ENCODE results near the gene SPAG17. TPM values are rescaled to one million over a fixed set of nuclear protein-coding genes. Genes with fewer than 3 reads are reported as not detected.
A peak's percentile ranks its signal among the peaks of the same experiment; 100 is the strongest.

The SPAG17 gene
- total RNA-seq, 1 donor: 0.09 TPM

GRCh38 chr1:118104951-118105350, 80.1 kb downstream of the SPAG17 start:
- no peak overlapping the region for H3K4me3 ChIP-seq (ENCODE audit: low read depth, low read length)
- TF ChIP-seq CTCF (IDR thresholded peaks at IDR 0.05; ENCODE audit: insufficient read depth, low read length): no peak
- no peak for DNase-seq (ENCODE audit: low read depth)

- H3K4me3 ChIP-seq (ENCODE audit: low read depth, low read length): no peak overlapping the region
- no peak for DNase-seq (ENCODE audit: low read depth)
- TF ChIP-seq CTCF (IDR thresholded peaks at IDR 0.05; ENCODE audit: insufficient read depth, low read length): no peak
These were observed 82.6 kb downstream of the SPAG17 start for GRCh38 chr1:118102445-118102844.

- DNase-seq (ENCODE audit: low read depth): no peak
- no peak for TF ChIP-seq CTCF (IDR thresholded peaks at IDR 0.05; ENCODE audit: insufficient read depth, low read length)
- no peak overlapping the region for H3K4me3 ChIP-seq (ENCODE audit: low read depth, low read length)
These were observed 83.0 kb downstream of the SPAG17 start for GRCh38 chr1:118101999-118102398.

- no peak for TF ChIP-seq CTCF (IDR thresholded peaks at IDR 0.05; ENCODE audit: insufficient read depth, low read length)
- H3K4me3 ChIP-seq (ENCODE audit: low read depth, low read length): no peak overlapping the region
These were observed 83.5 kb downstream of the SPAG17 start for GRCh38 chr1:118101515-118101844.

GRCh38 chr1:118100686-118101514, 84.1 kb downstream of the SPAG17 start:
- H3K4me3 ChIP-seq (ENCODE audit: low read depth, low read length): no peak overlapping the region
- DNase-seq (ENCODE audit: low read depth): no peak
- no peak for TF ChIP-seq CTCF (IDR thresholded peaks at IDR 0.05; ENCODE audit: insufficient read depth, low read length)

More at GRCh38 chr1:118101515-118101844, 83.5 kb downstream of the SPAG17 start:
- peak; percentile 14 for DNase-seq (ENCODE audit: low read depth)

GRCh38 chr1:118099686-118100085, 85.3 kb downstream of the SPAG17 start:
- no peak overlapping the region for H3K4me3 ChIP-seq (ENCODE audit: low read depth, low read length)
- no peak for TF ChIP-seq CTCF (IDR thresholded peaks at IDR 0.05; ENCODE audit: insufficient read depth, low read length)
- DNase-seq (ENCODE audit: low read depth): no peak
